NCI-H2227 (cell line): ENCODE measurements around the gene FIGNL1.

Experiments used
- DNase-seq: peaks from one replicate; lab custom pipeline; 2025; ENCODE audit not compliant: unreplicated experiment; lab: John Stamatoyannopoulos, UW

Gene FIGNL1

GRCh38 chr7:50449881-50450589 lies at the start of gene FIGNL1:
TSS of gene FIGNL1 (minus strand) at chr7:50450350. CDS start at chr7:50447287, 3,063 bp downstream.
- peak; percentile 89 for DNase-seq

GRCh38 chr7:50499092-50499491 lies 48.9 kb upstream of the FIGNL1 start:
- DNase-seq: no peak

- DNase-seq: no peak
Measured at GRCh38 chr7:50497968-50498367, 47.8 kb upstream of the FIGNL1 start.

GRCh38 chr7:50497068-50497642 lies 47.0 kb upstream of the FIGNL1 start:
- no peak for DNase-seq

- no peak for DNase-seq
Measured at GRCh38 chr7:50496569-50496968, 46.4 kb upstream of the FIGNL1 start.

- DNase-seq: no peak
Measured at GRCh38 chr7:50495746-50496145, 45.6 kb upstream of the FIGNL1 start.

GRCh38 chr7:50492770-50493519 lies 42.8 kb upstream of the FIGNL1 start:
- DNase-seq: no peak

GRCh38 chr7:50491943-50492342 lies 41.8 kb upstream of the FIGNL1 start:
- DNase-seq: no peak

GRCh38 chr7:50491209-50491608 lies 41.1 kb upstream of the FIGNL1 start:
- no peak for DNase-seq

GRCh38 chr7:50488379-50488778 lies 38.2 kb upstream of the FIGNL1 start:
- no peak for DNase-seq

- DNase-seq: peak; percentile 12
Measured at GRCh38 chr7:50486512-50486911, 36.4 kb upstream of the FIGNL1 start.

GRCh38 chr7:50481867-50482266 lies 31.7 kb upstream of the FIGNL1 start:
- no peak for DNase-seq

GRCh38 chr7:50480797-50481196 lies 30.6 kb upstream of the FIGNL1 start:
- no peak for DNase-seq

GRCh38 chr7:50479743-50480517 lies 29.8 kb upstream of the FIGNL1 start:
- no peak for DNase-seq

GRCh38 chr7:50477640-50478039 lies 27.5 kb upstream of the FIGNL1 start:
- DNase-seq: no peak

GRCh38 chr7:50476953-50477625 lies 26.9 kb upstream of the FIGNL1 start:
- DNase-seq: no peak

- no peak for DNase-seq
Measured at GRCh38 chr7:50475340-50475739, 25.2 kb upstream of the FIGNL1 start.

- no peak for DNase-seq
Measured at GRCh38 chr7:50474382-50475160, 24.4 kb upstream of the FIGNL1 start.

GRCh38 chr7:50473531-50473930 lies 23.4 kb upstream of the FIGNL1 start:
- no peak for DNase-seq

- no peak for DNase-seq
Measured at GRCh38 chr7:50472427-50472826, 22.3 kb upstream of the FIGNL1 start.
